Keratinocyte (primary cell): ENCODE results near the gene SNPH. TPM values are rescaled to one million over a fixed set of nuclear protein-coding genes. Genes with fewer than 3 reads are reported as not detected.

Source experiments
- DNase-seq: peaks from one replicate; pipeline ENCODE4 v3.0.0-alpha.2; 2011; ENCODE audit warnings: low read depth, missing footprints, low spot score
- FAIRE-seq: peaks from 2 replicates; lab custom pipeline; 2011; peaks lifted over from hg19 to GRCh38; lab: Jason Lieb, UNC
- H2AFZ ChIP-seq: 2 replicates; pipeline ENCODE4 v1.6.0; 2012; ENCODE audit warnings: low read length, control low read depth, inconsistent platforms; ENCODE audit not compliant: control insufficient read depth
- H3K27ac ChIP-seq: 2 replicates; pipeline ENCODE4 v1.5.1; 2011; ENCODE audit warnings: low read length; ENCODE audit not compliant: control insufficient read depth, insufficient read depth
- H3K27me3 ChIP-seq: 3 replicates; pipeline ENCODE4 v1.6.0; 2011; ENCODE audit warnings: low read length; ENCODE audit not compliant: control insufficient read depth, insufficient read depth; ENCODE audit errors: extremely low read depth
- H3K36me3 ChIP-seq, 2 experiments: 2 replicates in 1 of 2; 3 replicates in 1 of 2; pipeline ENCODE4 v1.5.1; 2011; ENCODE audit warnings: low read length in 2 of 2, mild to moderate bottlenecking in 1 of 2; ENCODE audit not compliant: control insufficient read depth in 2 of 2, insufficient read depth in 2 of 2; ENCODE audit errors: extremely low read depth in 1 of 2
- H3K4me1 ChIP-seq: 3 replicates; pipeline ENCODE4 v1.5.1; 2011; ENCODE audit warnings: low read length; ENCODE audit not compliant: control insufficient read depth, insufficient read depth; ENCODE audit errors: extremely low read depth
- H3K4me2 ChIP-seq: 3 replicates; pipeline ENCODE4 v1.6.0; 2011; ENCODE audit warnings: low read depth, low read length; ENCODE audit not compliant: control insufficient read depth, insufficient read depth; ENCODE audit errors: extremely low read depth
- H3K4me3 ChIP-seq, 3 experiments: fragments of 200-600 bp in 1 of 3; sonication (generic) in 1 of 3; 2 replicates in 2 of 3; 3 replicates in 1 of 3; pipeline ENCODE4 v1.5.1; 2011 to 2016; ENCODE audit warnings: low read length in 3 of 3, mild to moderate bottlenecking in 3 of 3, control low read depth in 2 of 3, inconsistent platforms in 1 of 3, low read depth in 1 of 3, mixed read lengths in 1 of 3, mixed run types in 1 of 3, moderate library complexity in 1 of 3; ENCODE audit not compliant: control insufficient read depth in 2 of 3, insufficient read depth in 2 of 3; ENCODE audit errors: extremely low read depth in 1 of 3
- H3K79me2 ChIP-seq: 2 replicates; pipeline ENCODE4 v1.6.0; 2012; ENCODE audit warnings: low read length; ENCODE audit not compliant: control insufficient read depth, insufficient read depth
- H3K9ac ChIP-seq: 3 replicates; pipeline ENCODE4 v1.6.0; 2011; ENCODE audit warnings: low read length; ENCODE audit not compliant: control insufficient read depth, insufficient read depth; ENCODE audit errors: extremely low read depth
- H3K9me1 ChIP-seq: 3 replicates; pipeline ENCODE4 v1.6.0; 2011; ENCODE audit warnings: low read length; ENCODE audit not compliant: control insufficient read depth, insufficient read depth; ENCODE audit errors: extremely low read depth
- H3K9me3 ChIP-seq: 2 replicates; pipeline ENCODE4 v1.5.1; 2012; ENCODE audit warnings: low read depth, low read length; ENCODE audit not compliant: control insufficient read depth
- H4K20me1 ChIP-seq: 3 replicates; pipeline ENCODE4 v1.6.0; 2011; ENCODE audit warnings: low read length; ENCODE audit not compliant: control insufficient read depth, insufficient read depth; ENCODE audit errors: extremely low read depth
- CTCF ChIP-seq, 3 experiments: IDR thresholded peaks in 1 of 3; conservative IDR thresholded peaks in 1 of 3; optimal IDR thresholded peaks in 1 of 3; 2 replicates in 2 of 3; 3 replicates in 1 of 3; pipeline versions ENCODE3 to v1.5.1; 2011; ENCODE audit warnings: low read length in 3 of 3, mild to moderate bottlenecking in 3 of 3, moderate library complexity in 2 of 3, control low read depth in 1 of 3, inconsistent platforms in 1 of 3; ENCODE audit not compliant: insufficient read depth in 2 of 3; ENCODE audit errors: extremely low read depth in 1 of 3
- EZH2 ChIP-seq: IDR thresholded peaks from one replicate; pipeline ENCODE4 v1.6.1; 2012; ENCODE audit warnings: inconsistent platforms, mild to moderate bottlenecking, low read length, moderate library complexity
- dilution Hi-C: fragments of 300-500 bp; cut with MboI; formaldehyde crosslinking; loops from one replicate; pipeline ENCODE4 v1.7.0; 2020; ENCODE audit warnings: low sequenced_read_pairs; ENCODE audit not compliant: extremely low pct_ligation_motif_present
- polyA plus RNA-seq, 5 experiments: library from polyadenylated mRNA; depleted of rRNA in 3 of 5; stranded (reverse) in 3 of 5; stranded (forward) in 1 of 5; unstranded in 1 of 5; fragments of >200 nt; gene quantifications; 1 replicate in 1 of 5; 2 replicates in 3 of 5; 3 replicates in 1 of 5; pipeline versions ENCODE4 v1.2.1 to v1.2.3, GENCODE V29; 2011 to 2012; ENCODE audit warnings: missing spikeins in 2 of 5, low read depth in 1 of 5, low replicate concordance in 1 of 5

SNPH gene
- polyA plus RNA-seq, 1 donor (not counting 4 experiments of a cell fraction or from before 2014, with no cell fraction given): 1.3 TPM

DNA sequence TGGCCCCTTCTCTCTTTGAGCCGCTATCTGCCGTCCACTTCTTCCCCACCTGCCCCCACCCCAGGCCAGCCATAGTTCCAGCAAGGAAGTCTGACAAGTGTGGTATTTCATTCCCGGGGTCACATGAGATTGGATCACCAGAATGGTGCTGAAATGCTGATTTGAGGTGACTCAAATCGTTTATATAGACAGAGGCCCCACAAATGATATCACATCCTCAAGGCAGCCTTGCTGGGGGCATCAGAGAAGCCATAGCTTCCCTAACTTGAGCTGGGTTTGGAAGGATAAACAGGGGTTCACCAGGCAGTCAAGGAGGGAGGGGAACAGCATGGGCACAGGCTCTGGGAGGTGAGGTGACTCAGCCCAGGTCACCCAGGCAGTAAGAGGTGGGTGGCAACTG, 53.0 kb downstream of the SNPH start:
- H3K27me3 ChIP-seq: no peaks in the 10 kb centered on the region
- dilution Hi-C loops: no loop called here
- no peak overlapping the region for H3K27ac ChIP-seq
- no peak overlapping the region for H3K9ac ChIP-seq
- H4K20me1 ChIP-seq: no peaks in the 10 kb centered on the region
- no peak for DNase-seq
- H3K4me1 ChIP-seq: peaks cover 13% of the 10 kb centered on the region
- H3K9me1 ChIP-seq: no peaks in the 10 kb centered on the region
- TF ChIP-seq CTCF (optimal IDR thresholded peaks at IDR 0.05 in 1 of 3, IDR thresholded peaks at IDR 0.05 in 1 of 3, conservative IDR thresholded peaks at IDR 0.05 in 1 of 3; ENCODE audit: extremely low read depth in 1 of 3, insufficient read depth in 2 of 3, low read length in 3 of 3) (no peak), EZH2 (no peak)
- no peak overlapping the region for H3K4me2 ChIP-seq
- H3K36me3 ChIP-seq: peaks cover 0 to 5% of the 10 kb centered on the region in 2 experiments
- H2AFZ ChIP-seq: no peak overlapping the region
- H3K9me3 ChIP-seq: no peaks in the 10 kb centered on the region
- no peaks in the 10 kb centered on the region for H3K79me2 ChIP-seq
- no peak overlapping the region for H3K4me3 ChIP-seq
- no peak for FAIRE-seq

GRCh38 chr20:1319462-1319861, 53.4 kb downstream of the SNPH start:
- H3K27me3 ChIP-seq: no peaks in the 10 kb centered on the region
- H3K9me1 ChIP-seq: no peaks in the 10 kb centered on the region
- H3K27ac ChIP-seq: no peak overlapping the region
- H3K79me2 ChIP-seq: no peaks in the 10 kb centered on the region
- dilution Hi-C loops: no loop called here
- DNase-seq (no peak), FAIRE-seq (no peak)
- TF ChIP-seq CTCF (optimal IDR thresholded peaks at IDR 0.05 in 1 of 3, IDR thresholded peaks at IDR 0.05 in 1 of 3, conservative IDR thresholded peaks at IDR 0.05 in 1 of 3; ENCODE audit: extremely low read depth in 1 of 3, insufficient read depth in 2 of 3, low read length in 3 of 3): no peak
- no peak for TF ChIP-seq EZH2
- no peaks in the 10 kb centered on the region for H3K9me3 ChIP-seq
- peaks cover 0 to 5% of the 10 kb centered on the region in 2 experiments for H3K36me3 ChIP-seq
- H3K4me1 ChIP-seq: peaks cover 14% of the 10 kb centered on the region
- no peak overlapping the region for H3K4me3 ChIP-seq
- no peaks in the 10 kb centered on the region for H4K20me1 ChIP-seq
- no peak overlapping the region for H3K9ac ChIP-seq
- H3K4me2 ChIP-seq: no peak overlapping the region
- H2AFZ ChIP-seq: no peak overlapping the region
